Suprapubic skin (tissue), 3 donors: ENCODE results near the gene RIMBP2.

ENCODE experiments used
- EP300 ChIP-seq: sonication (generic); formaldehyde crosslinking; IDR thresholded peaks from one replicate; pipeline ENCODE4 v1.6.1; 2017; ENCODE audit warnings: antibody characterized with exemption
- POLR2A ChIP-seq, 2 donors: fragments of 450-650 bp; IDR thresholded peaks; one replicate each; pipeline ENCODE4 v1.6.1; 2017; ENCODE audit warnings: antibody characterized with exemption in 2 of 2, mild to moderate bottlenecking in 2 of 2, moderate library complexity in 2 of 2
- TF ChIP-seq, protein P1 (sequence below), 2 donors: fragments of 200-600 bp in 1 of 2; fragments of 450-650 bp in 1 of 2; sonication (generic) in 1 of 2; IDR thresholded peaks; one replicate each; pipeline ENCODE4 v1.5.1; 2016 to 2019; ENCODE audit warnings: antibody characterized with exemption in 2 of 2, mild to moderate bottlenecking in 1 of 2, moderate library complexity in 1 of 2

DNA sequence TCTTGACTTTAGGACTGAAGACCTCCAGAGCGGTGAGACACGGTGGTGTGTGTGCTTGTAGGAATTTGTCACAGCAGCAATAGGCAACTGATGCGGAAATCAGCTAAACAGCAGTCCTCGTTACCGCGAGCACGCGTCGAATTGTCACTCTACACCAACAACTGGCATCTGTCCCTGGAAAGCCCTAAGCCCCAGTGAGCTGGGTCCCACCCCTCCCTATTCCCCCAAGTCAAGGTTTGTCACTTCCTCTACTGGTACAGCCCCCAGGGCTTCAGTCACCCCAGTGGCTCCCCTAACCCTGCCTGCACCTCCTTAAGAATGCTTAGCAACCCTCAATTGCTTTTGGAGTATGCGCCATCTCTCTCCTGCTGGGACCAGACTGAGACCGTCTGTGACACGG, 204.8 kb downstream of the RIMBP2 start:
- TF ChIP-seq EP300 (no peak), POLR2A (IDR thresholded peaks at IDR 0.05) (no peak)
- TF ChIP-seq, protein P1, sequence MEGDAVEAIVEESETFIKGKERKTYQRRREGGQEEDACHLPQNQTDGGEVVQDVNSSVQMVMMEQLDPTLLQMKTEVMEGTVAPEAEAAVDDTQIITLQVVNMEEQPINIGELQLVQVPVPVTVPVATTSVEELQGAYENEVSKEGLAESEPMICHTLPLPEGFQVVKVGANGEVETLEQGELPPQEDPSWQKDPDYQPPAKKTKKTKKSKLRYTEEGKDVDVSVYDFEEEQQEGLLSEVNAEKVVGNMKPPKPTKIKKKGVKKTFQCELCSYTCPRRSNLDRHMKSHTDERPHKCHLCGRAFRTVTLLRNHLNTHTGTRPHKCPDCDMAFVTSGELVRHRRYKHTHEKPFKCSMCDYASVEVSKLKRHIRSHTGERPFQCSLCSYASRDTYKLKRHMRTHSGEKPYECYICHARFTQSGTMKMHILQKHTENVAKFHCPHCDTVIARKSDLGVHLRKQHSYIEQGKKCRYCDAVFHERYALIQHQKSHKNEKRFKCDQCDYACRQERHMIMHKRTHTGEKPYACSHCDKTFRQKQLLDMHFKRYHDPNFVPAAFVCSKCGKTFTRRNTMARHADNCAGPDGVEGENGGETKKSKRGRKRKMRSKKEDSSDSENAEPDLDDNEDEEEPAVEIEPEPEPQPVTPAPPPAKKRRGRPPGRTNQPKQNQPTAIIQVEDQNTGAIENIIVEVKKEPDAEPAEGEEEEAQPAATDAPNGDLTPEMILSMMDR (IDR thresholded peaks at IDR 0.05), result no peak
